WTC11 (cell line): Measurements from ENCODE around the gene C11orf58. TPM values are rescaled to one million over a fixed set of nuclear protein-coding genes. Genes with fewer than 3 reads are reported as not detected.

Experiments used
- ATAC-seq: fragments of 200-7000 bp; cut with Tn5 transposase; 2 replicates; pipeline ENCODE4 v1.10.0; 2021; ENCODE audit warnings: mild to moderate bottlenecking, moderate library complexity
- CTCF ChIA-PET: fragments of 300-600 bp; sonication (Branson Sonifier 250); formaldehyde crosslinking; loops from one replicate; lab custom pipeline; 2021; ENCODE audit warnings: antibody characterized with exemption; lab: Charles Lee
- POLR2A ChIA-PET: fragments of 350-600 bp; sonication (Branson Sonifier 250); formaldehyde crosslinking; loops from one replicate; lab custom pipeline; 2021; ENCODE audit warnings: antibody characterized with exemption; lab: Charles Lee
- DNase-seq: peaks from one replicate; pipeline ENCODE4 v3.0.0; 2021; ENCODE audit warnings: low spot score
- H3K27ac Mint-ChIP-seq: 2 replicates; pipeline ENCODE4 v1.8.0; 2021; ENCODE audit warnings: mixed read lengths
- H3K27me3 Mint-ChIP-seq: 2 replicates; pipeline ENCODE4 v1.8.0; 2021; ENCODE audit warnings: low read depth, mild to moderate bottlenecking, moderate library complexity, mixed read lengths
- H3K36me3 Mint-ChIP-seq: 2 replicates; pipeline ENCODE4 v1.8.0; 2021; ENCODE audit warnings: mixed read lengths
- H3K4me1 Mint-ChIP-seq: 2 replicates; pipeline ENCODE4 v1.8.0; 2022; ENCODE audit warnings: mixed read lengths
- H3K4me3 Mint-ChIP-seq: 2 replicates; pipeline ENCODE4 v1.8.0; 2021; ENCODE audit warnings: mild to moderate bottlenecking, moderate library complexity, mixed read lengths
- H3K9me3 Mint-ChIP-seq: 2 replicates; pipeline ENCODE4 v1.8.0; 2021; ENCODE audit warnings: mixed read lengths
- AFF4 ChIP-seq: sonication (generic); formaldehyde crosslinking; IDR thresholded peaks from 2 replicates; pipeline ENCODE4 v1.8.1; 2023; ENCODE audit warnings: mild to moderate bottlenecking, missing genetic modification reagents, borderline replicate concordance
- ARID4B ChIP-seq: sonication (generic); formaldehyde crosslinking; IDR thresholded peaks from 2 replicates; pipeline ENCODE4 v1.8.0; 2023; ENCODE audit warnings: missing genetic modification reagents, mild to moderate bottlenecking, borderline replicate concordance
- CDX4 ChIP-seq: fragments of 250-450 bp; sonication (Bioruptor Pico); IDR thresholded peaks from 2 replicates; pipeline ENCODE4 v1.9.0; 2021; ENCODE audit warnings: moderate library complexity, mild to moderate bottlenecking, inconsistent platforms, borderline replicate concordance
- E2F1 ChIP-seq: sonication (generic); formaldehyde crosslinking; IDR thresholded peaks from 2 replicates; pipeline ENCODE4 v1.8.0; 2022; ENCODE audit warnings: mild to moderate bottlenecking, missing genetic modification reagents
- E2F4 ChIP-seq: sonication (generic); formaldehyde crosslinking; IDR thresholded peaks from 2 replicates; pipeline ENCODE4 v1.8.1; 2022; ENCODE audit warnings: low read depth, mild to moderate bottlenecking, moderate library complexity, missing genetic modification reagents, borderline replicate concordance
- EMX1 ChIP-seq: fragments of 250-450 bp; sonication (Bioruptor Pico); IDR thresholded peaks from 2 replicates; pipeline ENCODE4 v1.8.0; 2021; ENCODE audit warnings: mild to moderate bottlenecking
- FOXP4 ChIP-seq: sonication (generic); formaldehyde crosslinking; IDR thresholded peaks from 2 replicates; pipeline ENCODE4 v1.8.0; 2022; ENCODE audit warnings: mild to moderate bottlenecking, missing genetic modification reagents
- NR3C1 ChIP-seq: sonication (generic); formaldehyde crosslinking; conservative IDR thresholded peaks from 2 replicates; pipeline ENCODE4 v1.8.1; 2023; ENCODE audit warnings: low read depth, mild to moderate bottlenecking, missing genetic modification reagents
- RELA ChIP-seq: sonication (generic); formaldehyde crosslinking; IDR thresholded peaks from 2 replicates; pipeline ENCODE4 v1.8.1; 2022; ENCODE audit warnings: missing genetic modification reagents, mild to moderate bottlenecking, borderline replicate concordance
- SOX15 ChIP-seq: fragments of 250-450 bp; sonication (Bioruptor Pico); IDR thresholded peaks from 2 replicates; pipeline ENCODE4 v1.9.0; 2021; ENCODE audit warnings: mild to moderate bottlenecking
- SP1 ChIP-seq: sonication (generic); formaldehyde crosslinking; conservative IDR thresholded peaks from 2 replicates; pipeline ENCODE4 v1.8.1; 2022; ENCODE audit warnings: missing genetic modification reagents
- STAT6 ChIP-seq: sonication (generic); formaldehyde crosslinking; conservative IDR thresholded peaks from 2 replicates; pipeline ENCODE4 v1.8.1; 2023; ENCODE audit warnings: mild to moderate bottlenecking, low read depth, missing genetic modification reagents, moderate library complexity
- TEAD1 ChIP-seq: sonication (generic); formaldehyde crosslinking; IDR thresholded peaks from 2 replicates; pipeline ENCODE4 v1.8.0; 2022; ENCODE audit warnings: mild to moderate bottlenecking, missing genetic modification reagents
- TP53 ChIP-seq: sonication (generic); formaldehyde crosslinking; IDR thresholded peaks from 2 replicates; pipeline ENCODE4 v1.8.1; 2023; ENCODE audit warnings: mild to moderate bottlenecking, missing genetic modification reagents
- USF1 ChIP-seq: sonication (generic); formaldehyde crosslinking; IDR thresholded peaks from 2 replicates; pipeline ENCODE4 v1.8.0; 2022; ENCODE audit warnings: mild to moderate bottlenecking, missing genetic modification reagents
- ZNF396 ChIP-seq: fragments of 250-450 bp; sonication (Bioruptor Pico); IDR thresholded peaks from 2 replicates; pipeline ENCODE4 v1.8.0; 2021; ENCODE audit warnings: mild to moderate bottlenecking, moderate library complexity, borderline replicate concordance
- total RNA-seq: library from RNA; stranded (reverse); gene quantifications from 3 replicates; pipeline ENCODE4 v1.2.3, GENCODE V29; 2021

The C11orf58 gene
- total RNA-seq, 1 experiment from 2014 or later = 141 TPM

GRCh38 chr11:16690086-16690485, 48.4 kb upstream of the C11orf58 start (continued):
- TF ChIP-seq E2F1 (CRISPR knock-in tag) = no peak
- no peak for TF ChIP-seq SP1
- TF ChIP-seq, all 79 proteins: peak for 0

GRCh38 chr11:16703795-16704194, 34.7 kb upstream of the C11orf58 start:
- POLR2A ChIA-PET = no interaction called here
- no peak overlapping the region for H3K27ac Mint-ChIP-seq

More at GRCh38 chr11:16703795-16704194, 34.7 kb upstream of the C11orf58 start:
- Mint-ChIP-seq H3K4me1 (no peaks in the 10 kb centered on the region), H3K9me3 (no peaks in the 10 kb centered on the region), H3K4me3 (no peak overlapping the region), H3K36me3 (no peaks in the 10 kb centered on the region), H3K27me3 (no peaks in the 10 kb centered on the region; the same call in 1 of the 2 replicates)
- CTCF ChIA-PET = no interaction called here
- DNase-seq (no peak), ATAC-seq (no peak)
- TF ChIP-seq ZNF396 (CRISPR knock-in tag) = no peak
- TF ChIP-seq RELA (CRISPR knock-in tag) = no peak
- no peak for TF ChIP-seq TP53
- TF ChIP-seq USF1 (CRISPR knock-in tag) = no peak
- no peak for TF ChIP-seq SP1
- TF ChIP-seq ARID4B (CRISPR knock-in tag) = no peak
- TF ChIP-seq STAT6 (CRISPR knock-in tag) = no peak
- no peak for TF ChIP-seq NR3C1 (CRISPR knock-in tag)
- TF ChIP-seq E2F4 (CRISPR knock-in tag) = no peak
- no peak for TF ChIP-seq AFF4 (CRISPR knock-in tag)
- TF ChIP-seq SOX15 (CRISPR knock-in tag) = no peak
- no peak for TF ChIP-seq TEAD1 (CRISPR knock-in tag)
- TF ChIP-seq CDX4 = no peak
- no peak for TF ChIP-seq FOXP4 (CRISPR knock-in tag)
- no peak for TF ChIP-seq EMX1 (CRISPR knock-in tag)
